Measurements from ENCODE around the gene PABPN1. TPM values are rescaled to one million over a fixed set of nuclear protein-coding genes. Genes with fewer than 3 reads are reported as not detected.

PABPN1 gene
- total and polyA plus RNA-seq, 7 donors: 65.2 to 104 (median 82.5) TPM

- TF ChIP-seq CTCF (IDR thresholded peaks at IDR 0.05): no peak
- peak overlapping the region; percentile 65 for H3K4me3 ChIP-seq
- intact Hi-C loops (cut with DNase I): no loop called here
- H3K4me1 ChIP-seq: no peaks in the 10 kb centered on the region
- 23 to 35% (median 29%) methylated on average over 24 to 34 of the region's 34 CpGs for WGBS, 3 donors
- H3K9me3 ChIP-seq: no peaks in the 10 kb centered on the region
- H3K27me3 ChIP-seq (ENCODE audit: insufficient read depth in 3 of 3, low read length in 2 of 3): peaks cover 0 to 33% (median 10%) of the 10 kb centered on the region in 3 donors
- DNase-seq (peak; percentile 72 to 83), ATAC-seq (peak; percentile 26 to 57 (median 37))
- no peaks in the 10 kb centered on the region for H3K36me3 ChIP-seq (ENCODE audit: insufficient read depth in 1 of 2, low read depth in 1 of 2)
- peak overlapping the region; percentile 61 for H3K27ac ChIP-seq
These were observed 45.2 kb downstream of the PABPN1 start for GRCh38 chr14:23366426-23366921.

GRCh38 chr14:23370221-23370620 is 49.0 kb downstream of the PABPN1 start:
- intact Hi-C loops (cut with DNase I): no loop called here

GRCh38 chr14:23371865-23372264 is 50.6 kb downstream of the PABPN1 start:
- no peaks in the 10 kb centered on the region for H3K9me3 ChIP-seq
- peaks cover 0 to 3% (median under 1%) of the 10 kb centered on the region in 3 donors for H3K27me3 ChIP-seq (ENCODE audit: insufficient read depth in 3 of 3, low read length in 2 of 3)
- no peak for TF ChIP-seq CTCF (IDR thresholded peaks at IDR 0.05)
- no peak overlapping the region for H3K4me3 ChIP-seq
- DNase-seq (no peak), ATAC-seq (no peak)
- H3K36me3 ChIP-seq (ENCODE audit: insufficient read depth in 1 of 2, low read depth in 1 of 2): no peaks in the 10 kb centered on the region
- intact Hi-C loops (cut with DNase I): no loop called here
- no peaks in the 10 kb centered on the region for H3K4me1 ChIP-seq
- WGBS, 3 donors: 73 to 84% (median 83%) methylated on average over 1 of the region's 1 CpG
- no peak overlapping the region for H3K27ac ChIP-seq

More at GRCh38 chr14:23370221-23370620, 49.0 kb downstream of the PABPN1 start:
- H3K4me3 ChIP-seq: no peak overlapping the region
- whole genome bisulfite sequencing, 3 donors: 57 to 79% (median 65%) methylated on average over 1 of the region's 1 CpG
- DNase-seq (no peak), ATAC-seq (no peak)
- no peaks in the 10 kb centered on the region for H3K36me3 ChIP-seq (ENCODE audit: insufficient read depth in 1 of 2, low read depth in 1 of 2)
- H3K9me3 ChIP-seq: no peaks in the 10 kb centered on the region
- peaks cover 0 to 14% (median 7%) of the 10 kb centered on the region in 3 donors for H3K27me3 ChIP-seq (ENCODE audit: insufficient read depth in 3 of 3, low read length in 2 of 3)
- TF ChIP-seq CTCF (IDR thresholded peaks at IDR 0.05): no peak
- no peaks in the 10 kb centered on the region for H3K4me1 ChIP-seq
- no peak overlapping the region for H3K27ac ChIP-seq

- WGBS, 3 donors: 67 to 77% (median 75%) methylated on average over 2 of the region's 2 CpGs
- no peak within 1 kb of the TSS for H3K4me3 ChIP-seq
- H3K4me1 ChIP-seq: no peaks in the 10 kb centered on the region
These were observed 51.3 kb downstream of the PABPN1 start, which contains the start of gene IL25 for GRCh38 chr14:23372509-23372908. Gene IL25 (plus strand): TSS chr14:23372809.

More at GRCh38 chr14:23372509-23372908, 51.3 kb downstream of the PABPN1 start, which contains the start of gene IL25:
- ATAC-seq: no peak
- H3K9me3 ChIP-seq: no peaks in the 10 kb centered on the region
- no peaks in the 10 kb centered on the region for H3K36me3 ChIP-seq (ENCODE audit: insufficient read depth in 1 of 2, low read depth in 1 of 2)
- TF ChIP-seq CTCF (IDR thresholded peaks at IDR 0.05): no peak
- no peak for DNase-seq
- intact Hi-C loops (cut with DNase I): no loop called here
- H3K27ac ChIP-seq: no peak within 1 kb of the TSS
- H3K27me3 ChIP-seq (ENCODE audit: insufficient read depth in 3 of 3, low read length in 2 of 3): peaks cover 0 to 3% (median 0%) of the 10 kb centered on the region in 3 donors
